ENCODE data around the gene MAP4K1.
"Not testable (repeated sequence)": the region's sequence is repeated elsewhere in the genome, so short reads cannot be mapped to it uniquely, and the experiment has no call there.

MAP4K1 gene

DNA sequence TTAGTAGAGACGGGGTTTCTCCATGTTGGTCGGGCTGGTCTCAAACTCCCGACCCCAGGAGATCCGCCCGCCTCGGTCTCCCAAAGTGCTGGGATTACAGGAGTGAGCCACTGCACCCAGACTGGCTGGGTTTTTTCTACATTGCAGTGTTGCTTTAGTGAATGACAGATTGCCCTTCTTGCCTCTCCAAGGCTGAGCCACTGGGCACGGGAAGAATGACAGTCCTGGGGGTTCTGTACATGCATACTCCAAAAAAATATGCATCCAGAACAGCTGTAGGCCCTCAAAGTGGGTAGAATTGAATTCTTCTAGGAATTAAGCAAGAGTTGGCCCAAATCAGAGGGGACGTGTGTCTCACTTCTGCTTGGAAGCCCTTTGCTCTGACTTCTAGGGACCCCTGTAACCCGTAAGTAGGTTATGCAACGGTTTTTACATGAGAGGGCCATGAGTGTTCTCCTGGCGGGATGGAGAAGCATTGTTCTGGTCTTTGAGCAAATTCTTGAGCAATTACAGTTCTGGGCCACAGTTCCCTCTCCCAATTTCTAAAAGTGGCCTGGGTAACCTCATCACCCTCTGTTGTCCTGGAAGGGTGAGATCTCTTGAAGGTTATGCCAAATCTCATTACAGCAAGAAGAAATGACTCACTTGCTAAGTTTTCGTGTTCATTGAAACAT, 33.3 kb upstream of the MAP4K1 start:
- DNase-seq, result peak in 1 of 2 experiments; percentile 43

DNA sequence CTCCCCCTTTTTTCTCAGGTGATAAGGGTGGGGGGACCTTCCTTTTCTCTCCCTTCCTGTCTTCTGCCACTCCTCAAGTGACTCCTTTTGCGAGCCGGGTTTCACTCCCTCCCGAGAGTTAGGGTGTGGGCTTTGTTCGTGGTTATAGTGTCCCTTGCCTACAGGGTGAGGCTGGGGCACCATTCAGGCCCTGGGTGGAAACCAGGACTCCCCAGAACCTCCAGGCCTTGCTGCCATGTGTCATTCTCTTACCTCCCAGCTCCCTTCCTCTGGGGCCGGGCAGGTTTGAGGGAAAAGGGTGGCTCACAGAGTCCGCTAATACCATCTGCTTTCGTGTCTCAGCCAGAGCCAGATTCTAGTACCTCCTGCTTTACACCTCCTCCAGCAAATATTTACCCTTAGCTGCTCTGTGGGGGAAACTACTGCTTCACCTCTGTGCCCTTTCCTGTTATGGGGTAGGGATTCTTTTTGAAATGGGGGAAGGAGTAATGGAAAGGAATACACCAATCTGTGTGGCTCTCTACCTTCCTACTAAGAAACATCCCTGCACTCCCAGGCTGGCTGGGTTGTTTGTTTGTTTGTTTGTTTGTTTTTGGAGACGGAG, 32.5 kb upstream of the MAP4K1 start:
- peak in 1 of 2 experiments; percentile 44 for DNase-seq

DNA sequence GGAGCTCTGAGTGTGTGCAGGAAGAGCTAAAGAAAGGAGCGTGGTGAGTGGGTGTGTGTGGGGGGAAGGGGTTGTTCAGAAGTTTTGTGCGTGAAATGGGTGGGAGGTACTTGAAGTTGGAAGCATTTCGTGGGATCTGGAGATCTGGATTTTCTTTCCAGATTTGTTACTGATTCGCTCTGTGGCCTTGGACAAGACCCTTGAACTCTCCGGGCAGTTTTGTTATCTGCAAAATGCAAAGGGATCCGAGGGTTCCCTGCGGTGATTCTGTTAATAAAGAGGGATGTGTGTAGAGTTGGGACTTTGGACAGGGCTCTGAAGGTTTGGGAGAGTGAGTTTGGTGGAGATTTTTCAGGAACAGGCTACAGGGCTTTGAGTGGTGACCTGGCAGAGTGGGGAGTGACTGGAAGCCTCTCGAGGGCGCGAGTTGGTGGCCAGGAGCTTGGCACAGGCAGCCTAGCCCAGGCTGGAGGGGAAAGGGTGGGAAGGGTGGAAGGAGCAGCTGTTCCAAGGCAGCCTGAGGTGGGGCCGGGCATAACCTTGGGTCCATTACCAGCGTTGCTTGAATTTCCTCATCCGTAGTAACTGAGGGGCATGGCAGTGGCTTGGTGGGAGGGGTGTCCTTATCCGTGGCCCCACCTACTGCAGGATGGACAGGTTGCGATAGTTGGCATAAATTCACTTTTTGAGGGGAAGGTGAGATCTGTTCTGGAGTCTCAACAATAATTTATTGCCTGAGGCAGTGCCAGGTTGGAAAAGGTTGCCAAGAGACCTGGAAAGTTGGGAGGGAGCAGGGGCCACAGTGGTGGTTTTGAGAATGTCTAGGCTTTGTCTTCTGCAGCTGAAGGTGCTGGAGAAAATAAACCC, 31.8 kb upstream of the MAP4K1 start:
- DNase-seq, result peak in 1 of 2 experiments; percentile 47

DNA sequence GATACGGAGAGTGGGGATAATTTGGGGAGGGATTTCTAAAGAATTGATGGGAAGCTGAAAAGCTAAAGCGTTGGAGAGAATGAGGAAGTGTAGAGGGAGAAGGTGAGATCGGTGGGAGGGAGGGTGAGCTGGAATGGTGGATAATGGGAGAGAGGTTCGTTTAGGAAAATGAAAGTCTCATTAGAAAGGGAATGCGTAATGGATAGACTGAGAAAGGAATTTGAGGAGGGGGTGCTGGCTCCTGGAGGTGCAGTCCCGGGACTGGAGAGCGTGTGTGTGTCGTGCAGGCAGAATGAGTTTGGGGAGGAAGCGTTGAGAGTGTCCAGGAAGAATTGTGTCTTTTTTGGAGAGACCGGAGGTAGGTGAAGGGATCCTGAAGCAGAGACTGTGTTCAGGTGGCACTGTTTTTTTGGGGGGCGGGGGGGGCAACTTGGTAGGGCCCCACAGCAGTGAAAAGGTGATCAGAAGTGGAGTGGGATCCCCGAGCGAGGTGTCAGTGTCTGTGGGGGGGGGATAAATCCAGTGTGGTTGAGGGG, 31.1 kb upstream of the MAP4K1 start:
- no peak for DNase-seq

DNA sequence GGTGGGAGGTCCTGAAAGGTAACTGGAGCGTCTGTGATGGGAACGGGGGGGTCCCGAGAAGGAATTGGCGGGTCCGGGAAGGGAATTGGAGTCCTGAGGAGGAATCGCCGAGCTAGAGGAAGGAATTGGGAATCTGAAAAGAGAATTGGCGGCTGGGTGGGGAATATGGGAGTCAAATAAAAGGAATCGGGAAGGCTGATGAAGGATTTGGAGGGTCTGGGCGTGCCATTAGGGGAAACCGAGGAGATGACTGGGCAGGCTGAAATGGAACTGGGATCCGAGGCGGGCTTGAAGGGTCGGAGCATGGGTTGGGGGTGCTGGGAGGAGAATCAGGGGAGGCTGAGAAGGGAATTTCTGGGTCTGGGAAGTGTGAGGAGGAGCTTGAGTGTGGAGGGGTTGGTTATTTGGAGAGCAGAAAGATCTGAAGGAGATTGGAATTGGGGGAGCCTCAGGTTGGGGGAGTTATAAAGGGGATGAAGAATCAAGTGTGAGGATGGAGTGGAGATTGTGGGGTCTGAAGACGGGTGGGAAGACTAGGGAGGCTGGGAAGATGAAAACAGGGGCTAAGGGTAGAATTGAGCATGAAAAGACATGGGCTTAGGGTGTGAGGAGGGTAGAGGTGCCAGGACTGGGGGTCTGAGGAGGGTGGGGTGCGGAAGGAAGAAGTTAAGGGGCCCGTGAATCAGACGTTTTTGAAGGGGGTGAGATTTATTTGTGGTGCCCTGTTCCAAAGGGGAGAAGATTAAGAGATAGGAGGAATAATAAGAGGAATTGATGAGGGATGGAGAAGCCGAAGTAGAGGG, 30.4 kb upstream of the MAP4K1 start:
- no peak for DNase-seq

DNA sequence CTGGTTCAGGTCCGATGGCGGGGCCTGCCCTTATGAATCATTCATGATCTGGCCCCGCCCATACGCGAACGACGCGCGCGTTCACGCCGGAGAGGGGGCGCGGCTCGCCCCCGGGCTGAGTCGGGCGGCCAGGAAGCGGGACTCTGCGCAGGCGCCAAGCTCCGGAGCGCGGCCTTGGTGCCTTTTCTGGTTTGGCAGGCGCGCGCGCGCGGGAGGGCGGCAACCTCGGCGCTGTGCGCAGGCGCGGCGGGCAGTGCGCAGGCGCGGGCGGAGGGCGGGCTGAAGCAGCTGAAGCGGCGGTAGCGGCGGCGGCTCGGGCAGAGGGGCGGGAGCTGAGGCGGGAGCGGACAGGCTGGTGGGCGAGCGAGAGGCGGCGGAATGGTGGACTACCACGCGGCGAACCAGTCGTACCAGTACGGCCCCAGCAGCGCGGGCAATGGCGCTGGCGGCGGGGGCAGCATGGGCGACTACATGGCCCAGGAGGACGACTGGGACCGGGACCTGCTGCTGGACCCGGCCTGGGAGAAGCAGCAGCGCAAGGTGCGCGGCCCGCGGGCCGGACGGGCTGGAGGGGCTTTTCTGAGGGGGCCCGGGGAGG, 29.7 kb upstream of the MAP4K1 start, which contains the start of gene ACTN4:
Gene ACTN4 (plus strand): TSS at position 282 of the 598 bp plus-strand sequence. CDS start 97 bp downstream, at position 379.
- peak; percentile 96 to 100 for DNase-seq

DNA sequence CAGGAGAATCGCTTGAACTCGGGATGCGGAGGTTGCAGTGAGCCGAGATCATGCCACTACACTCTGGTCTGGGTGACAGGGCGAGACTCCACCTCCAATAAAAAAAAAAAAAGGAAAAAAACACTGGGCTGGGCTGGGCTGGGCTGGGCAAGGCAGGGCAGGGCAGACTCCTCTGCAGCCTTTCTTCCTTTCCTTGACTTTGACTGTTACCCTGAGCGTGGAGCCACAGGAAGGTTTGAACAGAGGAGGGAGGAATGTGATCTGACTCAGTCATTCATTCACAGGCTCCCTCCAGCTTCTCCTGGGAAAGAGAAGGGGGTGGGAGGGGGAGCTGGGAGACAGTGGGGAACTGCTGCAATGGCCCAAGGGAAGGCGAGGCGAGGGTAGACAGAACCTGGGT, 27.0 kb upstream of the MAP4K1 start:
- DNase-seq, result no peak

DNA sequence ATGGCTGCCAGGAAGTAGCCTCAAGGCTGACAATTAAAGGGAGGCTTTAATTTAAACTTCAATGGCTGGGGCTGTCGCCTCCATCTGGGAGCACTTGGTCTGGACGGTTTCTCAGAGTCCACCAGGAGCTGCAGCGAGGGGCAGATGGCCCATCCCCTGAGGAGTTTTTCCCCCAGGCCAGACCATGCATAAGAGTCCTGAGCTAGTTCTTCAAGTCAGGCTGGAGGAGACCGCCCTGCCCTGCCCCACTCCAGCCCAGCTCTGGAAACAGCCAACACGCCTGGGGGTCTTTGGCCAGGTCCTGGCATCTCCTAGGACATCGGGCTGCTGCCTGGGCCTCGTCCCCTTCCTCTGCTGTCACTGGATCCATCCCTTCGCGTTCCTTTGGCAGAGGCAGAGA, 24.4 kb upstream of the MAP4K1 start:
- DNase-seq, result no peak

DNA sequence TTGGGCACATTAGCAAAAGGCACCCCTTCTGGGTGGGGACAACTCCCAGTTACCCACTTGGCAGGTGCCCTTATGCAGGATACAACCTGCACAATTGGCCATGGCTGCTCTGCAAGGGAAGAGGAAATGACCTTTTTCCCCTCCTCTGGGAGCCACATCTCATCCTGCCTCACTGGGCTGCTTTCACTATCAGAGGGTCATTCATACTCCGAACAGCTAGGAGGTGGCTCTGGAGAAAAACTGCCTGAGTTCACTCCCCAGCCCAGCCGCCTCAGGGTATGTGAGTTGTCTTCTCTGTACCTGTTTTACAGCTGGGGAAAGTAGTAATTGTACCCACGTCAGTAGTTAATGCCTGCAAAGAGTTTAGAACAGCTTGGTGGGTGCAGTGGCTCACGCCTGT, 22.6 kb upstream of the MAP4K1 start:
- DNase-seq, result no peak

DNA sequence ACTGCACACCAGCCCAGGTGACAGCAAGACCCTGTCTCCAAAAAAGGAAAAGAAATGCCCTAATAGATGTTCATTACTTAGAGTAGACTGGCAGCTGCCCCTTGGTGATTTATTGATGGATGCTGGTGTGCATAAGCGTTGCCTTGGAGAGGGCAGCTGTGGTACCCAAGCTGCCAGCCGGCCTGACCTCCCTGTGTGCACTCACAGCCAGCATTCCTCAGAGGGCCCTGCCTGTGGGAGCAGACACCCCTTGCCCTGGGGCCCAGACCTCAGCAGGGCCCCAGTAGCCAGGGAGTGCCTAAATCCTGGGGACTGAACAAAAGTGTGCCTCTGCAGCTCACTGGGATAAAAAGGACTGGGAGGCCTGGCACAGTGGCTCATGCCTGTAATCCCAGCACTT, 21.9 kb upstream of the MAP4K1 start:
- no peak for DNase-seq

DNA sequence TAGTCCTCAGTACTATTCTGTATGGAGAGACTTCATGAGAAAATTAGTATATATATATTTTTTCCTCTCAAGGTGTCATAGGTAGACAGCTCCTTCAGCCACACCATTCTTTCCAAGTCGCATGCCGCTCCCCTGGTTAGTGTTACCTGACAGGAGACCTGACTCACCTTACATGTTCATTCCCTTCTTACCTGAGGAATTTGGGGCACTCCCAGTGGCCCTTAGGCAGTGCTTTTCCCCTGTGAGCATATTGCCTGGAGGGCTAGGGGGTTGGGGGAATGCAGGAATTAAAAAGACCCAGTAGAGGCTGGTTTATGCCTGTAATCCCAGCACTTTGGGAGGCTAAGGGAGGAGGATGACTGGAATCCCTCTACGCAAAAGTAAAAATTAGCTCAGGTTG, 20.7 kb upstream of the MAP4K1 start:
- DNase-seq, result no peak

DNA sequence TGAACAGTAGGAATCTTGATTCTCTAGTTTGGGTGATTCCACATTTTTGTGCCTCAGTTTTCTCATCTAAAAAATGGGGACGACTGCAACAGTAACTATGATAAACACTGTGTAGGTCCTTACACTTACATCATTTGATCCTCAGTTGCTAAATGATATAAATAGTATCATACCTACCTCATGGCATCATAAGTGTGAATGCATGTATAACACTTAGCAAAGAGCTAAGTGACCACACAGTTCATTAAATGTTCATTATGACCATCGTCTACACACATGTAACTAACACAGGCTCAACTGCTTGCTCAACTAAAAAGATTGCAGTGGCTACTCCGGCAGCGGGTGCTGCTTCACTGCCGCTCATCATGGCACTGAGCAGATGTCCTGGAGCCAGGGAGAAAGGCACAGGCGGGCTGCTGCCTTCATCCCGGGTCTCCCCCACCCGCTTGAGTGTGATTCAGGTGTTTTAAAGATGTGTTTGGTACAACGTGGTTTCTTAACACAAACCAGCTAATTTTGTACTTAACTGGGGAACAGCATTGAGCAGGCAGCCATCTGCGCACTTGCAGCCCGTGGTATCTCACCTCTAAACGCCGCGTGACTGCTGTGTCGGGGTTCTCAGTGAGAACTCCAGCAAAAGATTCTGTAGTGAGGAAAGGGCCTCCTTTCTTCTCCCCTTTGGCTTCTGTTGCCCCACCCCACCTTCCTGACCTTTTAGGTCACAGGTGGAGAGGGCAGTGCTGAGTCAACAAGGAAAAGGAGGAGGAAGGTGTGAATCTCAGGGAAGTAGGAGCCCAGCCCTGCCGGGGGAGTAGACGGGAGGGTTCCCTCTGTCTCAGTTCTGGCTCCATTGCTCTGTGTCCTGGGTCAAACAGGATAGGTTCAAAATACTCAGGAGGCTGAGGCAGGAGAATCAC, 18.0 kb upstream of the MAP4K1 start:
- no peak for DNase-seq

DNA sequence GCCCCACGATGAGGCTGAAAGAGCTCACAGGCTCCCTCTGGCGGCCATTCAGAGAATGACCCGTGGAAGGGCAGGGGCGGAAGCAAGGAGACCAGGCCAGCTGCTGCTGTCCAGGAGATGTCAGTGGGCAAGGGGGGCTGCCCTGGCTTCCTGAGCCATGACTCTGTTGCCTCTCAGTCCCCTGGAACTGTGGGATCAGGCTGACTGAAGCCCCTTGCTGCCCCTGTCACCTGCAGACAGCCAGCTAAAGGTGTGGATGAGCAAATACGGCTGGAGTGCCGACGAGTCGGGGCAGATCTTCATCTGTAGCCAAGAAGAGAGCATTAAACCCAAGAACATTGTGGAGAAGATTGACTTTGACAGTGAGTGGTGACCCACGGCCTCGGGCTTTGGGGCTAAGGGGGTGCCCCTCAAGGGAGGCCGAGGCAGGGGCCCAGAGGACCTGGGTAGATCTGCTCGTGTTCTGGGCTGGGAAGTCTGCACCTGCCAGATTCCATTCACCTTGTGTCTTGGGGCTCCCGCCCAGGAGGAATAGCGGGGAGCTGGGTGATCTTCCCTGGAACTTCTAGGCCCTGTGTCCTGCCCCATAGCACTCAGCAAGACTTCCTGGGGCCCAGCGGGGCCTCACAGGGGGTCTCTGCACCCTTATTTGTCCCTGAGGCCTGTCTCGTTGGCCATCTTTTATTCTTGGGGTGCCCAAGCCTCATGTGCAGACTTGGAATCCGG, 17.2 kb upstream of the MAP4K1 start:
- peak; percentile 56 to 65 for DNase-seq

DNA sequence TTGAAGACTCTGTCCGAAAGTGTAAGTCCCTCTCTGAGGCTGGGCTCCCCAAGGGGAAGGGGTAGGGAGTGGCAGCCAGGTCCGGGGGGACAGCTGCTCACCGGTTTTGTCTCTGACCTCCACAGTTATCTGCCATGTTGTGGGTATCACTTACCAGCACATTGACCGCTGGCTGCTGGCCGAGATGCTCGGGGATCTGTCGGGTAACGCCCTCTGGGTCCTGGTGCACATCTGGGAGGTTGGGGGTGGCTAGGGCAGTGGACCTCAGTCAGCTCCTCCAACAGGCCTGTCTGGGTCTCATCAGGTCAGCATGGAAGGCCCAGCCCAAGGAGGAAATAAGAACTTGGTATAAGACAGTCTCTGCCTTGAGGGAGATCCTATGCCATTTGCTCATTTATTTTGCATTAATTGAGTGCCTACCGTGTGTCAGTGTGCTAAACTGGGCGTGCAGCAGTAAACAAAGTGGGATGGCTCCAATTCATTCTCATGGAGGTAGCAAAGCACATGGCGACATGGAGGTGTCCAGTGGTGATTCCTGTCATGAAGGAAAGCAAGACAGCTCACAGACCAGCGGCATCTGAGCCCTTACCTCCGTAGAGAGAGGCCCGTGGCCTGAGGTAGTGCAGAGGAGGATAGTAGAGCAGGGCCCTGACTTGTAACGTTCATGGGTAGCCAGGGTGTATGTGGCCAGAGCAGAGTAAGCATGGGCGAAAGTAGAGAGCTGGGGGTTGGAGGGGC, 14.9 kb upstream of the MAP4K1 start:
- DNase-seq, result no peak

DNA sequence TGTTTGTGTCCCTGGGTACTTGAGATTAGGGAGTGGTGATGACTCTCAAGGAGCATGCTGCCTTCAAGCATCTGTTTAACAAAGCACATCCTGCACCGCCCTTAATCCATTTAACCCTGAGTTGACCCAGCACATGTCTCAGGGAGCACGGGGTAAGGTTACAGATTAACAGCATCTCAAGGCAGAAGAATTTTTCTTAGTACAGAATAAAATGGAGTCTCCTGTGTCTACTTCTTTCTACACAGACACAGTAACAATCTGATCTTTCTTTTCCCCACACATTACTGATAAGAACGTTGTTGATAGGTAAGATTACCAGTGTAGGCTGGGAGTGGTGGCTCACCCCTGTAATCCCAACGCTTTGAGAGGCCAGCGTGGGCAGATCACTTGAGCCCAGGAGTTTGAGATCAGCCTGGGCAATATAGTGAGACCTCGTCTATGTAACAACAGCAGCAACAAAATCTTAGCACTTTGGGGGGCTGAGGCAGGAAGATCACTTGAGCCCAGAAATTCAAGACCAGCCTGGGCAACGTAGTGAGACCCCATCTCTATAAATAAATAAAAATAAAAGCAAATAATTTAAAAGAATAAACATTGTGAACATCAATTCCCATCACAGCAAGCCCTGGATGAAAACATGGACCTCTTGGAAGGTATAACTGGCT, 14.2 kb upstream of the MAP4K1 start:
- DNase-seq, result not testable (repeated sequence)

DNA sequence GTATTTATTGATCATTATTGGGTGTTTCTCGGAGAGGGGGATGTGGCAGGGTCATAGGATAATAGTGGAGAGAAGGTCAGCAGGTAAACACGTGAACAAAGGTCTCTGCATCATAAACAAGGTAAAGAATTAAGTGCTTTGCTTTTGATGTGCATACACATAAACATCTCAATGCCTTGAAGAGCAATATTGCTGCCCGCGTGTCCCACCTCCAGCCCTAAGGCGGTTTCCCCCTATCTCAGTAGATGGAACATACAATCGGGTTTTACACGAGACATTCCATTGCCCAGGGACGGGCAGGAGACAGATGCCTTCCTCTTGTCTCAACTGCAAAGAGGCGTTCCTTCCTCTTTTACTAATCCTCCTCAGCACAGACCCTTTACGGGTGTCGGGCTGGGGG, 13.5 kb upstream of the MAP4K1 start:
- not testable (repeated sequence) for DNase-seq

DNA sequence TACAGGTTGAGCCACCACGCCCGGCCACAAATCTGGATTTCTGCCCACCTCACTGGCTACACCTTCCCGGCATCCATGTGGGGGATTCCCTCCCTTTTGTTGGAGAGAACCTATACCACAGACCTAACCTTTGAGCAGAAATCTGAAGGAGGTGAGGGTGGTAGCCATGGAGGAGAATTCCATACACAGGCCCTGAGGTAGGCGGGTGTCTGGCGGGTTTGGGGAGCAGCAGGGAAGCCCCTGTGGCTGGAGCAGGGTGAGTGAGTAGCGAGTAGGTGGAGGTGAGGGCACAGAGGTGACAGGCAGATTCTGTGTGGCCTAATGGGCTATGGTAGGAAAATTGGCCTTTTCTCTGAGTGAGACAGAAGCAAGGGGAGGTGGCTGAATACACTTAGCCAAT, 11.8 kb upstream of the MAP4K1 start:
- DNase-seq, result no peak

DNA sequence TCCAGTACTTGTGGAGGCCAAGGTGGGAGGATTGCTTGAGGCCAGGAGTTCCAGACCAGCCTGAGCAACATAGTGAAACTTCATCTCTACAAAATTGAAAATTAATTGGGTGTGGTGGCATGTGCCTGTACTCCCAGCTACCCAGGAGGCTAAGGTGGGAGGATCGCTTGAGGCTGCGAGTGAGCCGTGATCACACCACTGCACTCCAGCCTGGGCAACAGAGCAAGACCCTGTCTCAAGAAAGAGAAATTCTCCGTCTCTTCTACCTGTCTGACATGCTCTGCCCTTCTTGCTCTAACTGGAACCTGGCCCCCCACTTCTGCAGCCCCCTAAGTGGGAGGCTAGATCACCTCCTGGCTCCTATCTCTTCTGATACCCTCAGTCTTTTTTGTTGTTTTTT, 8.6 kb upstream of the MAP4K1 start:
- DNase-seq, result no peak

DNA sequence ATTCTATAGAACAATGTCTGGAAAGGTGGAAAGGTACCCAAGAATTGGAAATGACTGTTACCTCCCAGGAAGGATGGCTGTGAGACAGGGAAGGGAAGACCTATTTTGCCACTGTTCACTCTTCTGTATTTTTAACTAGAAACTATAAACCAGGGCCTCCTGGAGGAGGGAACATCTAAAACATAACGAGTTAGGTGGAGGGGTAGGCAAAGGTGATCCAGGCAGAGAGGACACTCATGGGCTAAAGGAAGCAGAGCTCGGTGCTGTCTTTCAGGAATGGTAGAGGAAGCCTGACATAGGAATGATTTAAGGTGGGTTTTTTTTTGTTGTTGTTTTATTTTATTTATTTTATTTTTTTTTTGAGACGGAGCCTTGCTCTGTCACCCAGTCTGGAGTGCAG, 7.1 kb upstream of the MAP4K1 start:
- no peak for DNase-seq
